Right cardiac atrium (tissue), 5 donors: ENCODE measurements around the gene DNAAF2. TPM values are rescaled to one million over a fixed set of nuclear protein-coding genes. Genes with fewer than 3 reads are reported as not detected.
"Not testable (repeated sequence)": the region's sequence is repeated elsewhere in the genome, so short reads cannot be mapped to it uniquely, and the experiment has no call there.

Source experiments
- ATAC-seq, 2 donors: fragments of 200-7000 bp; cut with Tn5 transposase; one replicate each; pipeline versions ENCODE4 v1.8.0 to v1.9.1; 2020; ENCODE audit warnings: moderate library complexity in 2 of 2, mild to moderate bottlenecking in 1 of 2
- DNase-seq, 3 donors: peaks; one replicate each; pipeline ENCODE4 v3.0.0-alpha.2; 2020
- H3K27ac ChIP-seq: one replicate; pipeline ENCODE4 v1.5.1; 2013; ENCODE audit warnings: mild to moderate bottlenecking, low read length, control low read depth, moderate library complexity
- H3K27me3 ChIP-seq: one replicate; pipeline ENCODE4 v1.6.1; 2013; ENCODE audit not compliant: control insufficient read depth, insufficient read depth
- H3K4me1 ChIP-seq: one replicate; pipeline ENCODE4 v1.6.1; 2013; ENCODE audit warnings: low read length; ENCODE audit not compliant: control insufficient read depth, insufficient read depth
- H3K4me3 ChIP-seq: one replicate; pipeline ENCODE4 v1.5.1; 2013; ENCODE audit warnings: low read length, control low read depth
- H3K9me3 ChIP-seq: one replicate; pipeline ENCODE4 v1.6.1; 2013; ENCODE audit warnings: low read length; ENCODE audit not compliant: control insufficient read depth
- WGBS: extraction: QIAGEN DNeasy Blood & Tissue Kit; methylation state at CpG from one replicate; pipeline ENCODE4 v1.1.7; 2013; 5-methylcytosine and 5-hydroxymethylcytosine counted together
- intact Hi-C, 4 donors: fragments of 100-400 bp; cut with DNase I; formaldehyde crosslinking; loops; one replicate each; pipeline versions ENCODE4 v1.11.0 to v1.14.0; 2022 to 2023
- polyA plus RNA-seq: library from polyadenylated mRNA; stranded (reverse); fragments of 200-250 nt; gene quantifications from one replicate; pipeline ENCODE4 v1.2.3, GENCODE V29; 2013
- total RNA-seq, 4 donors: library from RNA; stranded (reverse); fragmentation: NEBNext Ultra II Directional; extraction: Animal tissue kit (Norgen Biotek cat#: 25700); gene quantifications; one replicate each; pipeline ENCODE4 v1.2.1, GENCODE V29; 2021
- donor health status: healthy with polysubstance abuse.
- donor health status: DM: no; HTN: yes; CAD: no.
- donor health status: DM: no; HTN: no; CAD: no.
- donor health status: DM: no; HTN: yes; CAD: no; lungs with severe emphysema.
- donor health status: DM: yes; HTN: yes; CAD: no.

The DNAAF2 gene
- total and polyA plus RNA-seq, 5 donors: 5.3 to 7.1 (median 6.0) TPM

GRCh38 chr14:49620182-49621113, 14.6 kb downstream of the DNAAF2 start, which contains the start of the genes MGAT2 and RPL36AL:
TSS of gene MGAT2 (plus strand) at chr14:49620799. CDS start at chr14:49621269, 470 bp downstream.
TSS of gene RPL36AL (minus strand) at chr14:49620626. CDS start at chr14:49619104, 1,522 bp downstream.
- H3K27ac ChIP-seq: peak within 1 kb of the TSS; percentile 99
- no peaks in the 10 kb centered on the region for H3K9me3 ChIP-seq
- H3K27me3 ChIP-seq: no peaks in the 10 kb centered on the region
- under 1% methylated on average over 85 of the region's 85 CpGs for WGBS
- DNase-seq (peak; percentile 99), ATAC-seq (peak; percentile 99)
- intact Hi-C loops: no loop called here
- H3K4me1 ChIP-seq: peaks cover 5% of the 10 kb centered on the region
- peak within 1 kb of the TSS; percentile 90 for H3K4me3 ChIP-seq

- under 1% methylated on average over 11 of the region's 11 CpGs for WGBS
- no peak for DNase-seq
- intact Hi-C loops: no loop called here
- H3K27ac ChIP-seq: peak overlapping the region; percentile 99
- H3K4me1 ChIP-seq: peaks cover 5% of the 10 kb centered on the region
- H3K27me3 ChIP-seq: no peaks in the 10 kb centered on the region
- no peak for ATAC-seq
- no peaks in the 10 kb centered on the region for H3K9me3 ChIP-seq
- H3K4me3 ChIP-seq: peak overlapping the region; percentile 90
Observed at GRCh38 chr14:49619730-49620129, 15.3 kb downstream of the DNAAF2 start.

- intact Hi-C loops, H3K27ac ChIP-seq, H3K4me1 ChIP-seq, DNase-seq, ATAC-seq, H3K27me3 ChIP-seq, H3K9me3 ChIP-seq: not testable (repeated sequence)
- H3K4me3 ChIP-seq: peak overlapping the region; percentile 90
- WGBS: 74% methylated on average over 19 of the region's 19 CpGs
Observed at GRCh38 chr14:49619273-49619672, 15.8 kb downstream of the DNAAF2 start.

- H3K9me3 ChIP-seq: no peaks in the 10 kb centered on the region
- H3K27me3 ChIP-seq: no peaks in the 10 kb centered on the region
- DNase-seq: no peak
- H3K4me3 ChIP-seq: no peak overlapping the region
- H3K27ac ChIP-seq: no peak overlapping the region
- WGBS: 90% methylated on average over 6 of the region's 6 CpGs
- peaks cover 5% of the 10 kb centered on the region for H3K4me1 ChIP-seq
- no peak for ATAC-seq
- intact Hi-C loops: no loop called here
Observed at GRCh38 chr14:49617852-49618519, 17.1 kb downstream of the DNAAF2 start.

GRCh38 chr14:49615776-49616175, 19.3 kb downstream of the DNAAF2 start:
- H3K27me3 ChIP-seq: no peaks in the 10 kb centered on the region
- H3K4me3 ChIP-seq: no peak overlapping the region
- no peaks in the 10 kb centered on the region for H3K4me1 ChIP-seq
- intact Hi-C loops: no loop called here
- no peaks in the 10 kb centered on the region for H3K9me3 ChIP-seq
- no peak overlapping the region for H3K27ac ChIP-seq
- DNase-seq (no peak), ATAC-seq (no peak)
- 89% methylated on average over 6 of the region's 6 CpGs for WGBS

- ATAC-seq: no peak
- no peak overlapping the region for H3K27ac ChIP-seq
- 94% methylated on average over 2 of the region's 2 CpGs for WGBS
Observed at GRCh38 chr14:49614196-49614595, 20.8 kb downstream of the DNAAF2 start.

GRCh38 chr14:49612671-49613070, 22.4 kb downstream of the DNAAF2 start:
- DNase-seq (no peak), ATAC-seq (no peak)
- H3K27me3 ChIP-seq: no peaks in the 10 kb centered on the region
- no peak overlapping the region for H3K4me3 ChIP-seq
- intact Hi-C loops: no loop called here
- no peaks in the 10 kb centered on the region for H3K9me3 ChIP-seq
- H3K27ac ChIP-seq: no peak overlapping the region
- no peaks in the 10 kb centered on the region for H3K4me1 ChIP-seq
- 90% methylated on average over 8 of the region's 8 CpGs for WGBS

More at GRCh38 chr14:49614196-49614595, 20.8 kb downstream of the DNAAF2 start:
- intact Hi-C loops: no loop called here
- no peaks in the 10 kb centered on the region for H3K9me3 ChIP-seq
- H3K4me3 ChIP-seq: no peak overlapping the region
- no peaks in the 10 kb centered on the region for H3K27me3 ChIP-seq
- DNase-seq: no peak
- H3K4me1 ChIP-seq: no peaks in the 10 kb centered on the region

GRCh38 chr14:49612251-49612650, 22.8 kb downstream of the DNAAF2 start:
- Histone ChIP-seq H3K27me3 (no peaks in the 10 kb centered on the region), H3K4me3 (no peak overlapping the region), H3K9me3 (no peaks in the 10 kb centered on the region), H3K27ac (no peak overlapping the region), H3K4me1 (no peaks in the 10 kb centered on the region)
- no peak for ATAC-seq
- no peak for DNase-seq
- intact Hi-C loops: no loop called here
- WGBS: 93% methylated on average over 4 of the region's 4 CpGs

GRCh38 chr14:49607583-49607982, 27.5 kb downstream of the DNAAF2 start:
- Histone ChIP-seq H3K9me3 (no peaks in the 10 kb centered on the region), H3K27me3 (no peaks in the 10 kb centered on the region), H3K27ac (no peak overlapping the region), H3K4me3 (no peak overlapping the region), H3K4me1 (no peaks in the 10 kb centered on the region)
- no peak for ATAC-seq
- no peak for DNase-seq
- intact Hi-C loops: no loop called here
- WGBS: 85% methylated on average over 6 of the region's 6 CpGs

- no peaks in the 10 kb centered on the region for H3K4me1 ChIP-seq
- intact Hi-C loops: no loop called here
- ATAC-seq (peak; percentile 91 to 92), DNase-seq (peak; percentile 83 to 94 (median 93))
- under 1% methylated on average over 77 of the region's 77 CpGs for WGBS
- peak within 1 kb of the TSS; percentile 92 for H3K4me3 ChIP-seq
- H3K27me3 ChIP-seq: no peaks in the 10 kb centered on the region
- no peaks in the 10 kb centered on the region for H3K9me3 ChIP-seq
- peak within 1 kb of the TSS; percentile 89 for H3K27ac ChIP-seq
Observed at GRCh38 chr14:49598485-49599300, 36.4 kb downstream of the DNAAF2 start, which contains the start of gene LRR1. TSS of gene LRR1 (plus strand) at chr14:49598940. CDS start at chr14:49599021, 81 bp downstream.
